GM18498 (cell line): Measurements from ENCODE around the gene PHOX2A.
"Not testable (repeated sequence)": the region's sequence is repeated elsewhere in the genome, so short reads cannot be mapped to it uniquely, and the experiment has no call there.

Source experiments
- ATAC-seq: cut with Tn5 transposase; IDR thresholded peaks from one replicate; pipeline ENCODE4 v1.9.1; 2021; ENCODE audit warnings: mild to moderate bottlenecking, moderate library complexity; ENCODE audit not compliant: unreplicated experiment

Gene PHOX2A

GRCh38 chr11:72244060-72244360 is at the start of gene PHOX2A:
Gene PHOX2A (minus strand): TSS chr11:72244176. CDS start chr11:72244004, 172 bp downstream.
- no peak for ATAC-seq

GRCh38 chr11:72293391-72293790 is 49.4 kb upstream of the PHOX2A start:
- ATAC-seq, result no peak

GRCh38 chr11:72292106-72292785 is 48.3 kb upstream of the PHOX2A start:
- no peak for ATAC-seq

GRCh38 chr11:72290741-72291140 is 46.8 kb upstream of the PHOX2A start:
- not testable (repeated sequence) for ATAC-seq

- no peak for ATAC-seq
These were observed 43.3 kb upstream of the PHOX2A start for GRCh38 chr11:72287293-72287692.

- ATAC-seq, result no peak
These were observed 40.0 kb upstream of the PHOX2A start for GRCh38 chr11:72283947-72284346.

- no peak for ATAC-seq
These were observed 36.8 kb upstream of the PHOX2A start for GRCh38 chr11:72280726-72281315.

GRCh38 chr11:72280037-72280436 is 36.1 kb upstream of the PHOX2A start:
- no peak for ATAC-seq

- no peak for ATAC-seq
These were observed 34.9 kb upstream of the PHOX2A start for GRCh38 chr11:72278905-72279304.

GRCh38 chr11:72274435-72274834 is 30.5 kb upstream of the PHOX2A start:
- ATAC-seq, result no peak

- ATAC-seq, result no peak
These were observed 28.0 kb upstream of the PHOX2A start for GRCh38 chr11:72271980-72272379.

GRCh38 chr11:72267956-72268617 is 24.1 kb upstream of the PHOX2A start:
- ATAC-seq, result no peak

GRCh38 chr11:72266960-72267359 is 23.0 kb upstream of the PHOX2A start:
- not testable (repeated sequence) for ATAC-seq

GRCh38 chr11:72265951-72266350 is 22.0 kb upstream of the PHOX2A start:
- no peak for ATAC-seq

GRCh38 chr11:72263361-72263760 is 19.4 kb upstream of the PHOX2A start:
- no peak for ATAC-seq

- ATAC-seq, result no peak
These were observed 16.6 kb upstream of the PHOX2A start for GRCh38 chr11:72260574-72260973.

- ATAC-seq, result no peak
These were observed 15.5 kb upstream of the PHOX2A start for GRCh38 chr11:72259490-72259889.

GRCh38 chr11:72257570-72257969 is 13.6 kb upstream of the PHOX2A start:
- ATAC-seq, result no peak

GRCh38 chr11:72254299-72254993 is 10.5 kb upstream of the PHOX2A start:
- ATAC-seq, result no peak

- no peak for ATAC-seq
These were observed 9.4 kb upstream of the PHOX2A start for GRCh38 chr11:72253392-72253791.

GRCh38 chr11:72251614-72252013 is 7.6 kb upstream of the PHOX2A start:
- ATAC-seq, result no peak
